ENCODE results near the gene PSIP1.

PSIP1 gene

DNA sequence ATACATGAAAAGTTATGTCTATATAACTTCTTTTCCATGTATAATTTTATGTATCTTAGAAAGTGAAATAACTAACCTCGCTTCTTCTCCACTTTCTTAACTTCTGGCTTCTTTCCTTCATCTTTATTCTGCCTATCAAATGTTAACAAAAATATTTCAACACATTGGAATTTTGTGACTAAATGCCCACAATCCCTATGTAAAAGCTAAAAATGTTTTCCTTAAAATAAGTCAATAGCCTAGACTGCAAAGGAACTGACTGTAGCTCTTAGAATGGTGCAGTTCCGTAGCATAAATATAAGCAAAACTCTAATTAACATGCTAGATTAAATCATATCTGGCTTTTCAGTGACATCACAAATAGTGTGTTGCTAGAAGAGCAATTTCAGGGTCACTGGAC is 40.9 kb downstream of the PSIP1 start:
- TF ChIP-seq, protein P1, sequence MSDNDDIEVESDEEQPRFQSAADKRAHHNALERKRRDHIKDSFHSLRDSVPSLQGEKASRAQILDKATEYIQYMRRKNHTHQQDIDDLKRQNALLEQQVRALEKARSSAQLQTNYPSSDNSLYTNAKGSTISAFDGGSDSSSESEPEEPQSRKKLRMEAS (IDR thresholded peaks at IDR 0.05): no peak
- TF ChIP-seq, protein P2, sequence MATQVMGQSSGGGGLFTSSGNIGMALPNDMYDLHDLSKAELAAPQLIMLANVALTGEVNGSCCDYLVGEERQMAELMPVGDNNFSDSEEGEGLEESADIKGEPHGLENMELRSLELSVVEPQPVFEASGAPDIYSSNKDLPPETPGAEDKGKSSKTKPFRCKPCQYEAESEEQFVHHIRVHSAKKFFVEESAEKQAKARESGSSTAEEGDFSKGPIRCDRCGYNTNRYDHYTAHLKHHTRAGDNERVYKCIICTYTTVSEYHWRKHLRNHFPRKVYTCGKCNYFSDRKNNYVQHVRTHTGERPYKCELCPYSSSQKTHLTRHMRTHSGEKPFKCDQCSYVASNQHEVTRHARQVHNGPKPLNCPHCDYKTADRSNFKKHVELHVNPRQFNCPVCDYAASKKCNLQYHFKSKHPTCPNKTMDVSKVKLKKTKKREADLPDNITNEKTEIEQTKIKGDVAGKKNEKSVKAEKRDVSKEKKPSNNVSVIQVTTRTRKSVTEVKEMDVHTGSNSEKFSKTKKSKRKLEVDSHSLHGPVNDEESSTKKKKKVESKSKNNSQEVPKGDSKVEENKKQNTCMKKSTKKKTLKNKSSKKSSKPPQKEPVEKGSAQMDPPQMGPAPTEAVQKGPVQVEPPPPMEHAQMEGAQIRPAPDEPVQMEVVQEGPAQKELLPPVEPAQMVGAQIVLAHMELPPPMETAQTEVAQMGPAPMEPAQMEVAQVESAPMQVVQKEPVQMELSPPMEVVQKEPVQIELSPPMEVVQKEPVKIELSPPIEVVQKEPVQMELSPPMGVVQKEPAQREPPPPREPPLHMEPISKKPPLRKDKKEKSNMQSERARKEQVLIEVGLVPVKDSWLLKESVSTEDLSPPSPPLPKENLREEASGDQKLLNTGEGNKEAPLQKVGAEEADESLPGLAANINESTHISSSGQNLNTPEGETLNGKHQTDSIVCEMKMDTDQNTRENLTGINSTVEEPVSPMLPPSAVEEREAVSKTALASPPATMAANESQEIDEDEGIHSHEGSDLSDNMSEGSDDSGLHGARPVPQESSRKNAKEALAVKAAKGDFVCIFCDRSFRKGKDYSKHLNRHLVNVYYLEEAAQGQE (IDR thresholded peaks at IDR 0.05; ENCODE audit: low read depth): no peak
- TF ChIP-seq CEBPB (IDR thresholded peaks at IDR 0.05) (no peak), TAF1 (IDR thresholded peaks at IDR 0.05; ENCODE audit: low read depth) (no peak), YY1 (IDR thresholded peaks at IDR 0.05; ENCODE audit: low read depth) (no peak), EP300 (IDR thresholded peaks at IDR 0.05; ENCODE audit: borderline replicate concordance) (no peak), TEAD4 (IDR thresholded peaks at IDR 0.05) (no peak), ZBTB7A (IDR thresholded peaks at IDR 0.05; ENCODE audit: low read depth) (no peak), TCF12 (IDR thresholded peaks at IDR 0.05; ENCODE audit: low read depth) (no peak), RAD21 (IDR thresholded peaks at IDR 0.05; ENCODE audit: low read depth) (no peak), CREB1 (IDR thresholded peaks at IDR 0.05; ENCODE audit: low read depth) (no peak), EGR1 (IDR thresholded peaks at IDR 0.05) (no peak), NFIC (IDR thresholded peaks at IDR 0.05) (no peak)
- TF ChIP-seq, protein P3, sequence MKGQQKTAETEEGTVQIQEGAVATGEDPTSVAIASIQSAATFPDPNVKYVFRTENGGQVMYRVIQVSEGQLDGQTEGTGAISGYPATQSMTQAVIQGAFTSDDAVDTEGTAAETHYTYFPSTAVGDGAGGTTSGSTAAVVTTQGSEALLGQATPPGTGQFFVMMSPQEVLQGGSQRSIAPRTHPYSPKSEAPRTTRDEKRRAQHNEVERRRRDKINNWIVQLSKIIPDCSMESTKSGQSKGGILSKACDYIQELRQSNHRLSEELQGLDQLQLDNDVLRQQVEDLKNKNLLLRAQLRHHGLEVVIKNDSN (IDR thresholded peaks at IDR 0.05): no peak

GRCh38 chr9:15469406-15469805 is 41.4 kb downstream of the PSIP1 start:
- no peak for TF ChIP-seq EP300 (IDR thresholded peaks at IDR 0.05; ENCODE audit: borderline replicate concordance)
- TF ChIP-seq RAD21 (IDR thresholded peaks at IDR 0.05; ENCODE audit: low read depth): no peak
- TF ChIP-seq YY1 (IDR thresholded peaks at IDR 0.05; ENCODE audit: low read depth): no peak
- no peak for TF ChIP-seq TAF1 (IDR thresholded peaks at IDR 0.05; ENCODE audit: low read depth)
- TF ChIP-seq, protein P2 (IDR thresholded peaks at IDR 0.05; ENCODE audit: low read depth): no peak
- TF ChIP-seq TCF12 (IDR thresholded peaks at IDR 0.05; ENCODE audit: low read depth): no peak
- TF ChIP-seq ZBTB7A (IDR thresholded peaks at IDR 0.05; ENCODE audit: low read depth): no peak
- TF ChIP-seq NFIC (IDR thresholded peaks at IDR 0.05): no peak
- TF ChIP-seq TEAD4 (IDR thresholded peaks at IDR 0.05): no peak
- TF ChIP-seq EGR1 (IDR thresholded peaks at IDR 0.05): no peak
- TF ChIP-seq, protein P1 (IDR thresholded peaks at IDR 0.05): no peak
- TF ChIP-seq CREB1 (IDR thresholded peaks at IDR 0.05; ENCODE audit: low read depth): no peak

DNA sequence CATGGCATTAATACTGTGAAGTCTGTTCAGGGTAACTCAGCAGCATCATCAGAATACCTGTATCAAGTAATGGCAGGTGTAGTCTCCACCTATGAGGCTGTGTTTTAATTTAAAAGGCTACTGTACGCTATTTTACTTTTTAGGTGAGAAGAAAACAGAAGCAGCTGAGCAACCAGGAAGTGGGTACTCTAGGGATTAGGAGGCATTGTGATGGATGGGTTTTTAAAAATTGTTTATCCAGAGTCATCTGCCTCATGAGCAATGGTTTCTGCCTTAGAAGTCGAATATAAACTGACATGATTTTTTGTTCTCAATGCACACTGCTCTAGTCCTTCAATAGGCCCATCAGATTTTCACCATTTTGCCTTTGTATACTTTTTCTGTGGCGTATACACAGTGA is 42.6 kb downstream of the PSIP1 start:
- TF ChIP-seq RAD21 (IDR thresholded peaks at IDR 0.05; ENCODE audit: low read depth): no peak

GRCh38 chr9:15461601-15462000 is 49.2 kb downstream of the PSIP1 start:
- TF ChIP-seq NFIC (IDR thresholded peaks at IDR 0.05) (no peak), TCF12 (IDR thresholded peaks at IDR 0.05; ENCODE audit: low read depth) (no peak), CREB1 (IDR thresholded peaks at IDR 0.05; ENCODE audit: low read depth) (no peak), CEBPB (IDR thresholded peaks at IDR 0.05) (no peak), EP300 (IDR thresholded peaks at IDR 0.05; ENCODE audit: borderline replicate concordance) (no peak)

DNA sequence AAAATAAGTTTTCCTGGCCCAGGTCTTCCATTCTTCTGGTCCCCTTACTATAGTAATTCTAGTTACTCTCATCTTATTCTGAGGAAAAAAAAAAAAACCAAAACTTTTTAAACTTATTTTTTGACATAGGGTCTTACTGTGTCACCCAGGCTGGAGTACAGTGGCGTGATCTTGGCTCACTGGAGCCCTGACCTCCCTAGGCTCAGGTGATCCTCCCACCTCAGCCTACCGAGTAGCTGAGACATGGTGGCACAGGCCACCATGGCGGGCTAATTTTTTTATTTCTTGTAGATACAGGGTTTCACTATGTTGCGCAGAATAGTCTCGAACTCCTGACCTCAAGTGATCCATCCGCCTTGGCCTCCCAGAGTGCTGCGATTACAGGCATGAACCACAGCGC is 49.7 kb downstream of the PSIP1 start:
- TF ChIP-seq CEBPB (IDR thresholded peaks at IDR 0.05) (no peak), RAD21 (IDR thresholded peaks at IDR 0.05; ENCODE audit: low read depth) (no peak), TEAD4 (IDR thresholded peaks at IDR 0.05) (no peak), TAF1 (IDR thresholded peaks at IDR 0.05; ENCODE audit: low read depth) (no peak), FOXM1 (IDR thresholded peaks at IDR 0.05; ENCODE audit: borderline replicate concordance, low read depth) (no peak), ZBTB7A (IDR thresholded peaks at IDR 0.05; ENCODE audit: low read depth) (no peak), EP300 (IDR thresholded peaks at IDR 0.05; ENCODE audit: borderline replicate concordance) (no peak)
- TF ChIP-seq, protein P2 (IDR thresholded peaks at IDR 0.05; ENCODE audit: low read depth): no peak
